GM12801 (cell line): Measurements from ENCODE around the gene MYCL.

Source experiments
- CTCF ChIP-seq: IDR thresholded peaks from one replicate; pipeline ENCODE4 v1.5.1; 2011; ENCODE audit warnings: control low read depth; ENCODE audit not compliant: insufficient read length; ENCODE audit errors: extremely low read depth

The MYCL gene

GRCh38 chr1:39894884-39895495, 6.7 kb downstream of the MYCL start:
- no peak for TF ChIP-seq CTCF

GRCh38 chr1:39892601-39893595, 8.8 kb downstream of the MYCL start:
- no peak for TF ChIP-seq CTCF

- no peak for TF ChIP-seq CTCF
These were observed 10.8 kb downstream of the MYCL start for GRCh38 chr1:39890880-39891279.

GRCh38 chr1:39890273-39890672, 11.4 kb downstream of the MYCL start:
- no peak for TF ChIP-seq CTCF

- TF ChIP-seq CTCF, result no peak
These were observed 14.9 kb downstream of the MYCL start for GRCh38 chr1:39886757-39887231.

- TF ChIP-seq CTCF, result no peak
These were observed 16.2 kb downstream of the MYCL start for GRCh38 chr1:39885516-39885915.

- TF ChIP-seq CTCF, result no peak
These were observed 19.6 kb downstream of the MYCL start for GRCh38 chr1:39882152-39882551.
